Endothelial cell of umbilical vein (primary cell): Measurements from ENCODE around the gene RFX6. TPM values are rescaled to one million over a fixed set of nuclear protein-coding genes. Genes with fewer than 3 reads are reported as not detected.

Source experiments
- BruUV-seq: library from RNA; stranded (reverse); fragments of 400-500 nt; replicated peaks from 2 replicates; lab custom pipeline; 2021; lab: Mats Ljungman, UMichigan
- CTCF ChIA-PET: fragments of 300-600, 350-600 bp; sonication (Branson Sonifier 250); formaldehyde crosslinking; loops from one replicate; lab custom pipeline; 2021; ENCODE audit warnings: antibody characterized with exemption, inconsistent platforms; lab: Charles Lee
- POLR2A ChIA-PET: fragments of 300-600, 350-600 bp; sonication (Branson Sonifier 250); formaldehyde crosslinking; loops from one replicate; lab custom pipeline; 2021; ENCODE audit warnings: antibody characterized with exemption, inconsistent platforms; lab: Charles Lee
- DNase-seq: peaks from one replicate; pipeline ENCODE4 v3.0.0-alpha.2; 2011; ENCODE audit warnings: low read depth, low spot score
- FAIRE-seq: peaks from 2 replicates; lab custom pipeline; 2011; peaks lifted over from hg19 to GRCh38; lab: Jason Lieb, UNC
- H2AFZ ChIP-seq: 2 replicates; pipeline ENCODE4 v1.6.0; 2012; ENCODE audit warnings: low read depth, low read length, control low read depth, inconsistent platforms
- H3K27ac ChIP-seq: 2 replicates; pipeline ENCODE4 v1.5.1; 2011; ENCODE audit warnings: low read depth, mild to moderate bottlenecking, control low read depth, low read length, moderate library complexity; ENCODE audit not compliant: insufficient read depth
- H3K27me3 ChIP-seq, 2 experiments: 2 replicates each; pipeline versions ENCODE4 v1.6.0 to v1.6.1; 2011; ENCODE audit warnings: low read length in 2 of 2, mixed read lengths in 1 of 2; ENCODE audit not compliant: control insufficient read depth in 2 of 2, insufficient read depth in 2 of 2
- H3K36me3 ChIP-seq, 2 experiments: 2 replicates in 1 of 2; 3 replicates in 1 of 2; pipeline ENCODE4 v1.5.1; 2011; ENCODE audit warnings: low read length in 2 of 2, mild to moderate bottlenecking in 1 of 2, moderate library complexity in 1 of 2; ENCODE audit not compliant: control insufficient read depth in 2 of 2, insufficient read depth in 2 of 2; ENCODE audit errors: extremely low read depth in 1 of 2
- H3K4me1 ChIP-seq: 3 replicates; pipeline ENCODE4 v1.5.1; 2011; ENCODE audit warnings: mild to moderate bottlenecking, low read length; ENCODE audit not compliant: control insufficient read depth, insufficient read depth; ENCODE audit errors: extremely low read depth
- H3K4me2 ChIP-seq: 2 replicates; pipeline ENCODE4 v1.6.1; 2011; ENCODE audit warnings: low read length, control low read depth, mixed read lengths; ENCODE audit not compliant: insufficient read depth
- H3K4me3 ChIP-seq, 3 experiments: fragments of 200-600 bp in 1 of 3; sonication (generic), shearing (Covaris generic) in 1 of 3; replicated peaks in 1 of 3; 2 replicates each; pipeline ENCODE4 v1.5.1; 2011 to 2016; ENCODE audit warnings: control low read depth in 3 of 3, low read length in 3 of 3, mild to moderate bottlenecking in 2 of 3, inconsistent platforms in 1 of 3, low read depth in 1 of 3, moderate library complexity in 1 of 3; ENCODE audit not compliant: insufficient read depth in 1 of 3
- H3K79me2 ChIP-seq: 2 replicates; pipeline ENCODE4 v1.6.0; 2012; ENCODE audit warnings: low read length, inconsistent platforms; ENCODE audit not compliant: control insufficient read depth, insufficient read depth
- H3K9ac ChIP-seq: replicated peaks from 2 replicates; pipeline ENCODE3; 2011; ENCODE audit warnings: low read length, control low read depth; ENCODE audit not compliant: insufficient read depth; ENCODE audit errors: extremely low read depth
- H3K9me1 ChIP-seq: replicated peaks from 3 replicates; pipeline ENCODE4 v1.6.0; 2011; ENCODE audit warnings: mild to moderate bottlenecking, low read length; ENCODE audit not compliant: control insufficient read depth, insufficient read depth; ENCODE audit errors: extremely low read depth
- H3K9me3 ChIP-seq: replicated peaks from 2 replicates; pipeline ENCODE4 v1.5.1; 2012; ENCODE audit warnings: low read length, inconsistent platforms; ENCODE audit not compliant: control insufficient read depth, insufficient read depth
- H4K20me1 ChIP-seq: replicated peaks from 2 replicates; pipeline ENCODE3; 2011; ENCODE audit warnings: mild to moderate bottlenecking, low read length; ENCODE audit not compliant: control insufficient read depth, insufficient read depth; ENCODE audit errors: extremely low read depth
- EZH2 ChIP-seq: IDR thresholded peaks from 2 replicates; pipeline ENCODE4 v1.6.1; 2012; ENCODE audit warnings: borderline replicate concordance, low read depth, mild to moderate bottlenecking, moderate library complexity, low read length, inconsistent platforms; ENCODE audit not compliant: severe bottlenecking
- FOS ChIP-seq: IDR thresholded peaks from 2 replicates; pipeline ENCODE4 v1.6.1; 2011; ENCODE audit warnings: mild to moderate bottlenecking, low read length, moderate library complexity, borderline replicate concordance; ENCODE audit not compliant: insufficient read depth
- GATA2 ChIP-seq: IDR thresholded peaks from 2 replicates; pipeline ENCODE4 v1.7.0; 2011; ENCODE audit warnings: low read depth, mild to moderate bottlenecking, moderate library complexity, mixed read lengths, low read length; ENCODE audit not compliant: insufficient read length, insufficient read depth
- JUN ChIP-seq: IDR thresholded peaks from 2 replicates; pipeline ENCODE4 v1.6.1; 2011; ENCODE audit warnings: borderline replicate concordance, low read depth; ENCODE audit not compliant: insufficient read length, insufficient read depth
- MYC ChIP-seq: IDR thresholded peaks from one replicate; pipeline ENCODE4 v1.6.1; 2011; ENCODE audit warnings: mild to moderate bottlenecking, low read depth, low read length
- POLR2A ChIP-seq: IDR thresholded peaks from 2 replicates; pipeline ENCODE4 v1.6.1; 2012; ENCODE audit warnings: low read depth, mild to moderate bottlenecking, control low read depth, low read length
- POLR2AphosphoS5 ChIP-seq: IDR thresholded peaks from 2 replicates; pipeline ENCODE4 v1.6.1; 2012; ENCODE audit warnings: low read depth, mild to moderate bottlenecking, control low read depth, low read length, moderate library complexity; ENCODE audit not compliant: insufficient read depth
- dilution Hi-C: fragments of 300-500 bp; cut with MboI; formaldehyde crosslinking; loops from one replicate; pipeline ENCODE4 v1.15.0; 2019; ENCODE audit warnings: low sequenced_read_pairs; ENCODE audit not compliant: extremely low pct_ligation_motif_present
- intact Hi-C: fragments of 100-400 bp; cut with micrococcal nuclease; formaldehyde crosslinking; loops from one replicate; pipeline ENCODE4 v1.10.0; 2022
- polyA plus RNA-seq, 4 experiments: library from polyadenylated mRNA; depleted of rRNA in 3 of 4; stranded (reverse) in 3 of 4; unstranded in 1 of 4; fragments of >200 nt; gene quantifications; 2 replicates each; pipeline versions ENCODE4 v1.2.1 to v1.2.3, GENCODE V29; 2011 to 2012; ENCODE audit warnings: missing spikeins in 1 of 4
- total RNA-seq: library from RNA; stranded (reverse); gene quantifications from 2 replicates; pipeline ENCODE4 v1.2.3, GENCODE V29; 2021
- TF ChIP-seq, protein P1 (sequence below), 2 donors: IDR thresholded peaks; 1 replicate in 1 of 2; 2 replicates in 1 of 2; pipeline ENCODE4 v1.5.1; 2011; ENCODE audit warnings: low read length in 2 of 2, mild to moderate bottlenecking in 2 of 2, moderate library complexity in 2 of 2, control low read depth in 1 of 2, inconsistent platforms in 1 of 2, low read depth in 1 of 2; ENCODE audit not compliant: insufficient read depth in 1 of 2; ENCODE audit errors: extremely low read depth in 1 of 2
- TF ChIP-seq, protein P2 (sequence below): IDR thresholded peaks from 2 replicates; pipeline ENCODE4 v1.6.1; 2011; ENCODE audit not compliant: insufficient read depth, insufficient read length

RFX6 gene
- total and polyA plus RNA-seq, 2 donors (not counting 3 experiments of a cell fraction or from before 2014, with no cell fraction given): not detected

DNA sequence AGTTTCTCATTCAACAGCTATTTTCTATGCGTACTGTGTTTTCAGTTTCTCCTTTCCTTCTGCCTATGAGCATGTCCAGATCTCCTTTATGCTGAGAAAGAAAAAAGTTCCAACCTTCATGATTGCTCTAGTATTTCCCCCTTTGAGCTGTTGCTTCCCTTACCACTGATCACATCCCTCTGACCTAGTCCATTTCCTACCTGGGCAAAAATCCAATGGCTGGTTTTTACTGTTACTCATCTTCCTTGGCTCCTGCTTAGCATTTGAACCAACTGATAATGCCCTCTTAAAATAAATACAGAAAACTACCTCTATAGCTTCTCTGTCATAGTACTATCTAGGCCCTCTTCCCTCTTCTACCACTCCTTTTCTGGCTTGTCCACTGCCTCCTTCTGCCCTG, 6.0 kb downstream of the RFX6 start:
- Histone ChIP-seq H3K27ac (no peak overlapping the region), H3K9ac (no peak overlapping the region), H3K9me1 (no peaks in the 10 kb centered on the region), H3K27me3 (peaks cover 0 to 18% of the 10 kb centered on the region in 2 experiments), H4K20me1 (no peaks in the 10 kb centered on the region), H3K9me3 (no peaks in the 10 kb centered on the region), H2AFZ (no peak overlapping the region), H3K36me3 (no peaks in the 10 kb centered on the region), H3K79me2 (no peaks in the 10 kb centered on the region), H3K4me1 (no peaks in the 10 kb centered on the region), H3K4me3 (no peak overlapping the region), H3K4me2 (no peak overlapping the region)
- dilution Hi-C loops: no loop called here
- no peak for FAIRE-seq
- POLR2A ChIA-PET: no interaction called here
- CTCF ChIA-PET: interaction anchor here (0.6 to 1.5 kb wide), 4 partner anchors 12 to 87 kb away, joined by 3 to 4 read pairs (median 3); no protein-coding TSS in a partner anchor
- BruUV-seq: no TSS peak
- intact Hi-C loops: no loop called here
- TF ChIP-seq, protein P1, sequence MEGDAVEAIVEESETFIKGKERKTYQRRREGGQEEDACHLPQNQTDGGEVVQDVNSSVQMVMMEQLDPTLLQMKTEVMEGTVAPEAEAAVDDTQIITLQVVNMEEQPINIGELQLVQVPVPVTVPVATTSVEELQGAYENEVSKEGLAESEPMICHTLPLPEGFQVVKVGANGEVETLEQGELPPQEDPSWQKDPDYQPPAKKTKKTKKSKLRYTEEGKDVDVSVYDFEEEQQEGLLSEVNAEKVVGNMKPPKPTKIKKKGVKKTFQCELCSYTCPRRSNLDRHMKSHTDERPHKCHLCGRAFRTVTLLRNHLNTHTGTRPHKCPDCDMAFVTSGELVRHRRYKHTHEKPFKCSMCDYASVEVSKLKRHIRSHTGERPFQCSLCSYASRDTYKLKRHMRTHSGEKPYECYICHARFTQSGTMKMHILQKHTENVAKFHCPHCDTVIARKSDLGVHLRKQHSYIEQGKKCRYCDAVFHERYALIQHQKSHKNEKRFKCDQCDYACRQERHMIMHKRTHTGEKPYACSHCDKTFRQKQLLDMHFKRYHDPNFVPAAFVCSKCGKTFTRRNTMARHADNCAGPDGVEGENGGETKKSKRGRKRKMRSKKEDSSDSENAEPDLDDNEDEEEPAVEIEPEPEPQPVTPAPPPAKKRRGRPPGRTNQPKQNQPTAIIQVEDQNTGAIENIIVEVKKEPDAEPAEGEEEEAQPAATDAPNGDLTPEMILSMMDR (IDR thresholded peaks at IDR 0.05; ENCODE audit: extremely low read depth in 1 of 2, insufficient read depth in 1 of 2, low read depth in 1 of 2, low read length in 2 of 2): no peak
- TF ChIP-seq JUN (no peak), POLR2A (no peak), GATA2 (no peak), MYC (no peak), EZH2 (no peak), FOS (no peak), POLR2AphosphoS5 (no peak)
- TF ChIP-seq, protein P2, sequence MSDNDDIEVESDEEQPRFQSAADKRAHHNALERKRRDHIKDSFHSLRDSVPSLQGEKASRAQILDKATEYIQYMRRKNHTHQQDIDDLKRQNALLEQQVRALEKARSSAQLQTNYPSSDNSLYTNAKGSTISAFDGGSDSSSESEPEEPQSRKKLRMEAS: no peak
- DNase-seq: no peak
